Measurements from ENCODE around the gene A2M.
A peak's percentile ranks its signal among the peaks of the same experiment; 100 is the strongest.

A2M gene

GRCh38 chr12:9033265-9033887, 82.3 kb downstream of the A2M start:
- DNase-seq: no peak

GRCh38 chr12:9032202-9032964, 83.3 kb downstream of the A2M start:
- DNase-seq: no peak

- DNase-seq: no peak
Observed at GRCh38 chr12:9030776-9031175, 84.9 kb downstream of the A2M start.

GRCh38 chr12:9027161-9028059, 88.3 kb downstream of the A2M start:
- peak; percentile 37 for DNase-seq

- no peak for DNase-seq
Observed at GRCh38 chr12:9024512-9024911, 91.2 kb downstream of the A2M start.

GRCh38 chr12:9022592-9022991, 93.1 kb downstream of the A2M start:
- no peak for DNase-seq
